ENCODE measurements around the gene CSN2.

DNA sequence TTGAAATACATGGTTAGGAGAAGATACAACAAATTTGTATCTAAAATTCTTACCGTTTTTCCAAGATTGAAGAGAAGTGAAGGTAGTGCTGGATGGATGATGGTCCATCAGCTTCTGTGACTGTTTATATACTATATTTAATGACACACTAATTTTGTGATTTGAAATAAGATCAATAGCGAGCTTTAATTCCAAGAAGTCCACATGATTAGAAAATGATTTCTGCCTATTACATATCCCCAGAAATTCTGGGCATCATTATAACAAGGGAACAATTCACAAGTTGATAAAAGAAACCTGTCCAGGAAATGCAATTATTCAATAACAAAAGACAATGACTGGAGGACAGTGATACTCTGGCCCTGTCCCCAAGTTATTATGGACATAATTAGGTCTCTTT lies at the start of gene CSN2:
- TF ChIP-seq TEAD4 (IDR thresholded peaks at IDR 0.05) (no peak), CREB1 (IDR thresholded peaks at IDR 0.05; ENCODE audit: low read depth) (no peak), TCF12 (IDR thresholded peaks at IDR 0.05; ENCODE audit: low read depth) (no peak), EGR1 (IDR thresholded peaks at IDR 0.05) (no peak), TAF1 (IDR thresholded peaks at IDR 0.05; ENCODE audit: low read depth) (no peak), NFIC (IDR thresholded peaks at IDR 0.05) (no peak), EP300 (IDR thresholded peaks at IDR 0.05; ENCODE audit: borderline replicate concordance) (no peak), CEBPB (IDR thresholded peaks at IDR 0.05) (no peak), YY1 (IDR thresholded peaks at IDR 0.05; ENCODE audit: low read depth) (no peak), ZBTB7A (IDR thresholded peaks at IDR 0.05; ENCODE audit: low read depth) (no peak)
- TF ChIP-seq, protein P1, sequence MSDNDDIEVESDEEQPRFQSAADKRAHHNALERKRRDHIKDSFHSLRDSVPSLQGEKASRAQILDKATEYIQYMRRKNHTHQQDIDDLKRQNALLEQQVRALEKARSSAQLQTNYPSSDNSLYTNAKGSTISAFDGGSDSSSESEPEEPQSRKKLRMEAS (IDR thresholded peaks at IDR 0.05), result no peak
- TF ChIP-seq, protein P2, sequence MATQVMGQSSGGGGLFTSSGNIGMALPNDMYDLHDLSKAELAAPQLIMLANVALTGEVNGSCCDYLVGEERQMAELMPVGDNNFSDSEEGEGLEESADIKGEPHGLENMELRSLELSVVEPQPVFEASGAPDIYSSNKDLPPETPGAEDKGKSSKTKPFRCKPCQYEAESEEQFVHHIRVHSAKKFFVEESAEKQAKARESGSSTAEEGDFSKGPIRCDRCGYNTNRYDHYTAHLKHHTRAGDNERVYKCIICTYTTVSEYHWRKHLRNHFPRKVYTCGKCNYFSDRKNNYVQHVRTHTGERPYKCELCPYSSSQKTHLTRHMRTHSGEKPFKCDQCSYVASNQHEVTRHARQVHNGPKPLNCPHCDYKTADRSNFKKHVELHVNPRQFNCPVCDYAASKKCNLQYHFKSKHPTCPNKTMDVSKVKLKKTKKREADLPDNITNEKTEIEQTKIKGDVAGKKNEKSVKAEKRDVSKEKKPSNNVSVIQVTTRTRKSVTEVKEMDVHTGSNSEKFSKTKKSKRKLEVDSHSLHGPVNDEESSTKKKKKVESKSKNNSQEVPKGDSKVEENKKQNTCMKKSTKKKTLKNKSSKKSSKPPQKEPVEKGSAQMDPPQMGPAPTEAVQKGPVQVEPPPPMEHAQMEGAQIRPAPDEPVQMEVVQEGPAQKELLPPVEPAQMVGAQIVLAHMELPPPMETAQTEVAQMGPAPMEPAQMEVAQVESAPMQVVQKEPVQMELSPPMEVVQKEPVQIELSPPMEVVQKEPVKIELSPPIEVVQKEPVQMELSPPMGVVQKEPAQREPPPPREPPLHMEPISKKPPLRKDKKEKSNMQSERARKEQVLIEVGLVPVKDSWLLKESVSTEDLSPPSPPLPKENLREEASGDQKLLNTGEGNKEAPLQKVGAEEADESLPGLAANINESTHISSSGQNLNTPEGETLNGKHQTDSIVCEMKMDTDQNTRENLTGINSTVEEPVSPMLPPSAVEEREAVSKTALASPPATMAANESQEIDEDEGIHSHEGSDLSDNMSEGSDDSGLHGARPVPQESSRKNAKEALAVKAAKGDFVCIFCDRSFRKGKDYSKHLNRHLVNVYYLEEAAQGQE (IDR thresholded peaks at IDR 0.05; ENCODE audit: low read depth), result no peak
- TF ChIP-seq, protein P3, sequence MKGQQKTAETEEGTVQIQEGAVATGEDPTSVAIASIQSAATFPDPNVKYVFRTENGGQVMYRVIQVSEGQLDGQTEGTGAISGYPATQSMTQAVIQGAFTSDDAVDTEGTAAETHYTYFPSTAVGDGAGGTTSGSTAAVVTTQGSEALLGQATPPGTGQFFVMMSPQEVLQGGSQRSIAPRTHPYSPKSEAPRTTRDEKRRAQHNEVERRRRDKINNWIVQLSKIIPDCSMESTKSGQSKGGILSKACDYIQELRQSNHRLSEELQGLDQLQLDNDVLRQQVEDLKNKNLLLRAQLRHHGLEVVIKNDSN (IDR thresholded peaks at IDR 0.05), result no peak

Data from Ishikawa (cell line).